Measurements from ENCODE around the gene PTGER4.
"Not testable (repeated sequence)": the region's sequence is repeated elsewhere in the genome, so short reads cannot be mapped to it uniquely, and the experiment has no call there.

The PTGER4 gene

GRCh38 chr5:40679913-40680681 is at the start of gene PTGER4:
Gene PTGER4 (plus strand): TSS chr5:40679915. CDS start chr5:40680994, 1,079 bp downstream.
- no peak for DNase-seq (ENCODE audit: low read depth, low spot score)

- DNase-seq (ENCODE audit: low read depth, low spot score), result no peak
Observed at GRCh38 chr5:40630126-40630525, 49.6 kb upstream of the PTGER4 start.

DNA sequence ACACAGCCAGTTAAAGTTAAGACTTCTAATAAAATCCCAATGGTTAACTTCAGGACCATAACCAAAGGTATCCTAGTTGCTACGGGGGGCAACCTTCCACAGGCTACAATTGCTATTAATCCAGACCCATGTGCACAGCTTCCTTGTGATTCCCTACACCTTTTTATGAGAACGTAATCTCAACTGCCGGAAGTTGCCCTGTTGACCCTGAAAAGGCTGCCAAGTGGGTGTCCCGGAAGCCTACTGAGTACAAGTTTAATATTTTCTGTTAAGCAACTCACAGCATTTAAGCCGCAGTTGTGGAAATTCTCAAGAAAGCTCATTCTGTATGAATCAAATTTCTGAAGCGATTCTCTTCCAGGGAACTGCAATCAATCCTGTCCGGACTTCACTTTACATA is 48.5 kb upstream of the PTGER4 start:
- no peak for DNase-seq (ENCODE audit: low read depth, low spot score)

- no peak for DNase-seq (ENCODE audit: low read depth, low spot score)
Observed at GRCh38 chr5:40634154-40634553, 45.6 kb upstream of the PTGER4 start.

DNA sequence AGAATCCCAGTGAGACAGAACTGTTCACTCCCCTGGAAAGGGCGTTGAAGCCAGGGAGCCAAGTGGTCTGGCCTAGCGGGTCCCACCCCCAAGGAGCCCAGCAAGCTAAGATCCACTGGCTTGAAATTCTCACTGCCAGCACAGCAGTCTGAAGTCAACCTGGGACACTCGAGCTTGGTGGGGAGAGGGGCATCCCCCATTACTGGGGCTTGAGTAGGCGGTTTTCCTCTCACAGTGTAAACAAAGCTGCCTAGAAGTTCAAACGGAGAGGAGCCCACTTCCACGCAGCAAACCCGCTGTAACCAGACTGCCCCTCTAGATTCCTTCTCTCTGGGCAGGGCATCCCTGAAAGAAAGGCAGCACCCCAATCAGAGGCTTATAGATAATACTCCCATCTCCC is 45.1 kb upstream of the PTGER4 start:
- DNase-seq (ENCODE audit: low read depth, low spot score), result no peak

DNA sequence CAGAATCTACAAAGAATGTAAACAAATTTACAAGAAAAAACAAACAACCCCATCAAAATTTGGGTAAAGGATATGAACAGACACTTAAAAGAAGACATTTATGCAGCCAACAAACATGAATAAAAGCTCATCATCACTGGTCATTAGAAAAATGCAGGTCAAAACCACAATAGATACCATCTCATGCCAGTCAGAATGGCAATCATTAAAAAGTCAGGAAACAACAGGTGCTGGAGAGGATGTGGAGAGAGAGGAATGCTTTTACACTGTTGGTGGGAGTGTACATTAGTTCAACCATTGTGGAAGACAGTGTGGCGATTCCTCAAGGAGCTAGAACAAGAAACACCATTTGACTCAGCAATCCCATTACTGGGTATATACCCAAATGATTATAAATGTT is 40.2 kb upstream of the PTGER4 start:
- not testable (repeated sequence) for DNase-seq (ENCODE audit: low read depth, low spot score)

DNA sequence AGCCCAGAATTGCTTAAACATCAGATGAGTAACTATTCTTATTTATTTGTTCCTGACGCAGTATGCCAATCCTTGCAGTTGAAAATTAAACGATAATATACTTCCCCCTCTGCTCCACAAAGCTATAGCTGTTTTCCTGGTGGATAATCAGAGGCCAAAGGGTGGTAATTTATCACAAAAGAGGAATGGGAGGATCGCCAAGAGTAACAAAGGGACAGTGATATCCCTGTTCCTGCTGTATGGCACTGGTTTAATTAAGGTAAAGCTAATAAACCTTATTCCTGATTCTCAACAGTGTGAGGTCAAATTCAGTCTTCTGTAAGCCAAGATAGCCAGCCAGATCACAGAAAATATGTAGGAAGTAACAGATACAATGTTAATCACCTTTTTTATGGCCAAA is 33.4 kb upstream of the PTGER4 start:
- DNase-seq (ENCODE audit: low read depth, low spot score), result no peak

DNA sequence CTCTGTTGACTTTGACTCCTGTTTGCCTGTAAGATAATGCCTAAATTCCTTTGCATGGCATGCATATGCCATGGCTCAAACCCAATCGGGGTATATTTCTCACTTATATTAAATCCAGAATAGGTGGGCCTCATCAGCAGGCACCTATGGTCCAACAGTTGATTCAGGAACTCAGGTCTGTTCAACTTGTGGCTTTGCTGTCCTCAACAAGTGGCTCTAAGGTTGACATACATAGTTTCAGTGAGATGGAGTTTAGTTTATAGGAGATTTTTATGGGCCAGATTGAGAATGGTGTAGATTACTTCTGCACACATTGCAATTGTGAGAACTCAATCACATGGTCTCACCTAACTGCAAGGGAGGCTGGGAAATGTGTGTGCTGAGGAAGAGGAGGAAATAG is 31.6 kb upstream of the PTGER4 start:
- no peak for DNase-seq (ENCODE audit: low read depth, low spot score)

- DNase-seq (ENCODE audit: low read depth, low spot score), result no peak
Observed at GRCh38 chr5:40649463-40650030, 30.2 kb upstream of the PTGER4 start.

- DNase-seq (ENCODE audit: low read depth, low spot score), result no peak
Observed at GRCh38 chr5:40651201-40651600, 28.5 kb upstream of the PTGER4 start.

DNA sequence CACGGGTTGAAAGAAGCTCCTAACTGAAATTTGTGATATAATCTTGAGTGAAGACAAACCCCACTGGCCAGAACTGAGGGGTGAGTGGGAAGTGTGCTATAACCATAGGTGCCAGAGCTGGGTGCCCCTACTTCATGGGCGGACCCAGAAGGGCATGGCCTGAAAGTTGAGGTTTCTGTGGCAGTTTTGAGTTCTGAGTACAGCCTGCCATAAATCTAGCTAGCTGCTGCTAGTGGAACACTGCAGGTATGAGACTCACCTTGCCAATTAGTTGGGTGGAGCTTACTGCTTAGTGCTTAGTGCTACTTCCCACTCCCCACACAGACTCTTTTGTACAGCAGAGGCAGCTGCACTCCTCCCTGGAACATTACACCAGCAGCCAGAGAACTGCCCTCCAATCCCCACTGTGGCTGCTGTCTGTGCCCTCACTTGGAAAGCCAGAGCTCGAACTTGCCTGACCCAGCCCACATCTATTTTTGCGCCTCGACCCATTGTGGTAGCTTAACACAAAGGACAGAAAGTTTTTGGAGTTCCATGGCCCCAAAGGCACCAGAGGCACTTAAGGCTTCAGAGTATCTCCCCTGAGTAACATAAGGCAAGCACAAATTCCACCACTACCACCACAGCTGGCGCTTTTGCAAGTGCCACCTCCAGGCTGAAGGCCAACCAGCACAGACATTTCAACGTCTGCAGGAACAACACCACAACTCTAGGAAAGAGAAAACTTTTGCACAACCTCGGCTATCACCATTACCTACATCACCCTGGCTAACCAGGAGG is 27.1 kb upstream of the PTGER4 start:
- DNase-seq (ENCODE audit: low read depth, low spot score), result no peak

DNA sequence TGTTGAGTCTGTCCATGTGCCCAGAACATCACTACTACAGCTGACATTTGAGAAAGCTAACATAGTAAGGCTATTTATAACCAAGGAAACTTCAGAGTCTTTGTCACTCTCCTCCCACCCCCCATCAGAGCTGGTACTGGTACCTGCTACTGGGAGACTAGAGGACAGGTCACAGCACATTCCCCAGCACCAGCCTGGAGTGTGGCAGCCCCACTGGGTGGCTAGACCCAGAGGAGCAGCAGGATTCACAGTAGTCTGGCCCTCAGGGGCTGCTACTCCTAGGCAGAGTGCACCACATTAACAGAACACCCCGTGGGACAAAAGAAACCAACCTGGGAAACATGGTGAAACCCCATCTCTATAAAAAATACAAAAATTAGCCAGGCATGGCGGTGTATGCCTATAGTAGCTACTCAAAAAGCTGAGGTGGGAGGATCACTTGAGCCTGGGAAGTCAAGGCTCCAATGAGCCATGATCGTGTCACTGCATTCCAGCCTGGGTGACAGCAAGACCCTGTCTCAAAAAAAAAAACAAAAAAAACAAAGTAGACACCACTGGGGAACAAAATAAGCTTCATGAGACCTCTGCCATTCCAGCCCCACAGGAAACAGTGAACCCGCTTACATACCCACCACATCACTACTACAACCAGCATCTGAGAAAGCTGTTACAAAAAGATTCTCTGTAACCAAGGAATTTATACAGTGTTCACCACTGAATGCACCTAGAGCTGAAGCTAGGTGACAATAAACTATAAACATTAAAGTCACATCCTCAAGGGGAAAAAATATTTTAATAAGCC is 26.3 kb upstream of the PTGER4 start:
- DNase-seq (ENCODE audit: low read depth, low spot score), result no peak

DNA sequence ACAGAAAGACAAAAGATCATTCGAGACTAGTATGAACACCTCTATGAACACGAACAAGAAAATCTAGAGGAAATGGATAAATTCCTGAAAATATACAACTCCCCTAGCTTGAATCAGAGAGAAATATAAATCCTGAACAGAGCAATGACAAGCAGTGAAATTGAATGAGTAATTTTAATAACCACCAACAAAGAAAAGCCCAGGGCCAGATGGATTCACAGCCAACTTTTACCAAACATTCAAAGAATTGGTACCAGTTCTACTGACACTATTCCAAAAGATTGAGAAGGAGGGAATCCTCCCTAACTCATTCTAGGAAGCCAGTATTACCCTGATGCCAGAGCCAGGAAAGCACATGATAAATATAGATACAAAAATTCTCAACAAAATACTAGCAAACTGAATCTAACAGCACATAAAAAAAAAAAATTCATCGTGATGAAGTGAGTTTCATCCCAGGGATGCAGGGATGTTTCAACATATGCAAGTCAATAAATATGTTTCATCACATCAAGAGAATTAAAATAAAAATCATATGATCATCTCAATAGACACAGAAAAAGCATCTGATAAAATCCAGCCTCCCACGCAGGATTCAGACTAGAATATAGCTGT is 25.2 kb upstream of the PTGER4 start:
- no peak for DNase-seq (ENCODE audit: low read depth, low spot score)

DNA sequence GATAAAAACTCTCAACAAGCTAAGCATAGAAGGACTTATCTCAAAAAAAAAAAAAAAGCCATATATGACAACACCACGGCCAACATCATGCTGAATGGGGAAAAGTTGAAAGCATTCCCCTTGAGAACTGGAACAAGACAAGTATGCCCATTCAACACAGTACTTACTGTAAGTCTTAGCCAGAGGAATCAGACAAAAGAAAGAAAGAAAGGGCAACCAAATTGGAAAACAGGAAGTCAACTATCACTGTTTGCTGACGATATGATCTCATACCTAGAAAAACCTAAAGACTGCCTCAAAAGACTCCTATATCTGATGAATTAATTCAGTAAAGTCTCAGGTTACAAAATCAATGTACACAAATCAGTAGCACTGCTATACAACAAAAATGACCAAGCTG is 24.6 kb upstream of the PTGER4 start:
- no peak for DNase-seq (ENCODE audit: low read depth, low spot score)

DNA sequence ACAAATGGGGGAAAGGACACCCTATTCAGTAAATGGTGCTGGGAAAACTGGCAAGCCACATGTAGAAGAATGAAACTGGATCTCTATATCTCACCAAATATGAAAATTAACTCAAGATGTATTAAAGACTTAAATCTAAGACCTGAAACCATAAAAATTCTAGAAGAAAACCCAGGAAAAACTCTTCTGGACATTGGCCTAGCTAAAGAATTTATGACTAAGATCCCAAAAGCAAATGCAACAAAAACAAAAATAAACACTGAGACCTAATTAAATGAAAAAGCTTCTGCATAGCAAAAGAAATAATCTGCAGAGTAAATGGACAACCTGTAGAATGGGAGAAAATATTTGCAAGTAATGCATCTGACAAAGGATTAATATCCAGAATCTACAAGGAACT is 23.6 kb upstream of the PTGER4 start:
- DNase-seq (ENCODE audit: low read depth, low spot score), result not testable (repeated sequence)

DNA sequence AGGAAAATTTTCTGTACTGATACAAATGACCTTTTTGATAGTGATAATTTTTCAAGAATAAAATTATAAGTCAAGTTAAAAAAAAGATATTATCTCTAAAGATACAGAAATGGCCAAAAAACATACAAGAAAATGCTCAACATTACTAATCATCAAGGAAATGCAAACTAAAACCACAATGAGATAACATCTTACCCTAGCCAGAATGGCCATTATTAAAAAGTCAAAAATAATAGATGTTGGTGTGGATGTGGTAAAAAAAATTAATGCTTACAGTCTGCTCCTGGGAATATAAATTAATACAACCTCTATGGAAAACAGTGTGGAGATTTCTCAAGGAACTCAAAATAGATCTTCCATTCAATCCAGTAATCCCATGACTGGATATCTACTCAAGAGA is 22.9 kb upstream of the PTGER4 start:
- no peak for DNase-seq (ENCODE audit: low read depth, low spot score)

GRCh38 chr5:40660751-40661150 is 19.0 kb upstream of the PTGER4 start:
- DNase-seq (ENCODE audit: low read depth, low spot score), result no peak

DNA sequence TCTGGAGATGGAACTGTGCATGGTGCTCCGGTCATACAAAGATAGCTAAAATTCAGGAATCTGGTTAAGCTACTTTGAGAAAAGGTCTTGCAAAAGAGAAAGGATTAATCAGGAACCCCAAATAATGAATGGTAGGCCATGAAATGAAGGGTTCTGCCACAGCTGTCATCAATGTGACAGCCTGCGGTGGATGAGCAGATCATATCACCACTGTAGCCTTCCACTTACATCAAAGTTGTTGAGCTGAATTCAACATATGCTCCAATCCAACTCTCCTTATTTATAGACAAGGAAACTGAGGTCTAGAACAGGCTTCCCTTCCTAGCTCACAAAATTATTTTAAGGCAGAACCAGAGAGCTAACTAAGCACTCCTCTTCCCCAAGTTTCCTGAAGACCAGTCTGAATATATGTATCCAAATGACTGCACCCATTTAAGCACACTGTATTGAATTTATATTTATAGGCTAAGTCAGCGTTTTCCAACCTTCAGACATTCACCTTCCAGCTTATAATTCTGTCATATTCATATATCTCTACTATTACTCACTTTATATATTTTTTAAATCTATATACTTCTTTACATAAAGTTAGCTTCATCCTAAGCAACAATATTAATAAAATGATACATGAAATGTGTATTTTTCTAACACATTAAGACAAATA is 13.9 kb upstream of the PTGER4 start:
- no peak for DNase-seq (ENCODE audit: low read depth, low spot score)

GRCh38 chr5:40666657-40667056 is 13.1 kb upstream of the PTGER4 start:
- no peak for DNase-seq (ENCODE audit: low read depth, low spot score)

DNA sequence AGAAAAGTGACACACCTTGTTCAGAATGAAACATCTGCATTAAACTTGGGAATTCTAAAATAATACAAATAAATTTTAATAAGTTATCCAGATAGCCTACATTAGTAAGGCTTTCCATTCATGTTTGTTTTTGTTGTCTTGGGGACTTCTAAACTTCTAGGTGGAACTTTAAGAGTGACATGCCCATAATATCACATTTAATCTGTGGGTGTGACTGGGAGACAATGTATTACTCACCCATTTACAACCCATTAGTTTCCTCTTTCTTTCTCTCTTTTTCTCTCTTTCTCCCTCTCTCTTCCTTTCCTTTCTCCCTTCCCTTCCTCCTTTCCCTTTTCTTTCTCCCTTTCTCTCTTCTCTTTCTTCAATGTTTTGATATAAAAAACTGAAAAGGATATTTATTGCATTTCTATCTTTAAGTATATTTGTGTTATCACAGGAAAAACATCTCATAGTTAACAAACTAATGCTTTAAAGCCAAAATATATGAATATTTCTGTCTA is 12.5 kb upstream of the PTGER4 start:
- DNase-seq (ENCODE audit: low read depth, low spot score), result no peak
